HEK293 (cell line): ENCODE results near the gene DCC.

Experiments
- CTCF ChIA-PET: fragments of 350-600 bp; formaldehyde crosslinking; extraction: SDS; loops from one replicate; lab custom pipeline; 2021; ENCODE audit warnings: antibody characterized with exemption; lab: Yijun Ruan, JAX
- POLR2A ChIA-PET: fragments of 300-600 bp; formaldehyde crosslinking; extraction: SDS; loops from one replicate; lab custom pipeline; 2020; ENCODE audit warnings: antibody characterized with exemption, inconsistent platforms; lab: Yijun Ruan, JAX
- H3K27ac ChIP-seq: fragments of 200-500 bp; sonication (Bioruptor generic); 2 replicates; pipeline ENCODE4 v1.5.1; 2014; ENCODE audit warnings: low read depth, low read length, control low read depth, inconsistent platforms; ENCODE audit errors: extremely low read depth
- H3K36me3 ChIP-seq, 2 experiments: fragments of 200-500 bp in 1 of 2; sonication (Bioruptor generic) in 1 of 2; 1 replicate in 1 of 2; 2 replicates in 1 of 2; pipeline ENCODE4 v1.5.1; 2014 to 2017; ENCODE audit warnings: inconsistent platforms in 2 of 2, low read length in 2 of 2; ENCODE audit not compliant: control insufficient read depth in 2 of 2, insufficient read depth in 1 of 2
- H3K4me1 ChIP-seq: fragments of 200-500 bp; sonication (Bioruptor generic); 2 replicates; pipeline ENCODE4 v1.5.1; 2014; ENCODE audit warnings: mild to moderate bottlenecking, low read length, inconsistent platforms; ENCODE audit not compliant: control insufficient read depth, insufficient read depth
- H3K4me3 ChIP-seq: 2 replicates; pipeline ENCODE4 v1.5.1; 2011; ENCODE audit warnings: low read depth, mild to moderate bottlenecking, control low read depth, low read length, moderate library complexity
- H3K9me3 ChIP-seq: fragments of 200-500 bp; sonication (Bioruptor generic); 2 replicates; pipeline ENCODE4 v1.5.1; 2014; ENCODE audit warnings: low read depth, low read length, inconsistent platforms; ENCODE audit not compliant: control insufficient read depth, insufficient read depth
- GLIS1 ChIP-seq: fragments of 450-650 bp; formaldehyde crosslinking; IDR thresholded peaks from 2 replicates; pipeline ENCODE4 v1.5.1; 2016; ENCODE audit warnings: missing biosample characterization, missing genetic modification characterization
- HOXC10 ChIP-seq: sonication (generic); formaldehyde crosslinking; IDR thresholded peaks from 2 replicates; pipeline ENCODE4 v1.8.1; 2023; ENCODE audit warnings: mild to moderate bottlenecking, missing genetic modification reagents
- IKZF3 ChIP-seq: fragments of 450-650 bp; IDR thresholded peaks from 2 replicates; pipeline ENCODE4 v1.5.0; 2018; ENCODE audit warnings: missing biosample characterization, mild to moderate bottlenecking, missing genetic modification characterization, moderate library complexity
- PRDM2 ChIP-seq: fragments of 450-650 bp; formaldehyde crosslinking; IDR thresholded peaks from 2 replicates; pipeline ENCODE4 v1.5.1; 2016; ENCODE audit warnings: missing biosample characterization, missing genetic modification characterization, borderline replicate concordance
- ZBTB48 ChIP-seq: fragments of 450-650 bp; formaldehyde crosslinking; IDR thresholded peaks from 2 replicates; pipeline ENCODE4 v1.5.1; 2016; ENCODE audit warnings: missing biosample characterization, missing genetic modification characterization
- ZFP37 ChIP-seq: fragments of 450-650 bp; formaldehyde crosslinking; IDR thresholded peaks from 2 replicates; pipeline ENCODE4 v1.5.1; 2016; ENCODE audit warnings: missing biosample characterization, missing genetic modification characterization
- ZNF138 ChIP-seq: fragments of 450-650 bp; formaldehyde crosslinking; IDR thresholded peaks from 2 replicates; pipeline ENCODE4 v1.5.1; 2016; ENCODE audit warnings: missing biosample characterization, missing genetic modification characterization, borderline replicate concordance
- ZNF280C ChIP-seq: fragments of 450-650 bp; formaldehyde crosslinking; IDR thresholded peaks from 2 replicates; pipeline ENCODE4 v1.5.1; 2016; ENCODE audit warnings: missing biosample characterization, missing genetic modification characterization
- ZNF354C ChIP-seq: fragments of 450-650 bp; formaldehyde crosslinking; IDR thresholded peaks from 2 replicates; pipeline ENCODE4 v1.5.1; 2016; ENCODE audit warnings: missing biosample characterization, missing genetic modification characterization, low read depth, borderline replicate concordance
- ZNF362 ChIP-seq: fragments of 450-650 bp; formaldehyde crosslinking; IDR thresholded peaks from 2 replicates; pipeline ENCODE4 v1.5.1; 2016; ENCODE audit warnings: missing biosample characterization, missing genetic modification characterization
- ZNF398 ChIP-seq: fragments of 450-650 bp; formaldehyde crosslinking; IDR thresholded peaks from 2 replicates; pipeline ENCODE4 v1.5.1; 2017; ENCODE audit warnings: missing biosample characterization, missing genetic modification characterization
- ZNF510 ChIP-seq: fragments of 450-650 bp; formaldehyde crosslinking; IDR thresholded peaks from 2 replicates; pipeline ENCODE4 v1.5.1; 2018; ENCODE audit warnings: mild to moderate bottlenecking, missing genetic modification characterization, missing biosample characterization; ENCODE audit not compliant: insufficient replicate concordance
- ZNF626 ChIP-seq: fragments of 450-650 bp; sonication (Bioruptor Pico); formaldehyde crosslinking; IDR thresholded peaks from 2 replicates; pipeline ENCODE4 v1.5.1; 2018; ENCODE audit warnings: missing biosample characterization, missing genetic modification characterization, inconsistent platforms
- ZNF645 ChIP-seq: fragments of 450-650 bp; formaldehyde crosslinking; IDR thresholded peaks from 2 replicates; pipeline ENCODE4; 2016; ENCODE audit warnings: missing biosample characterization, missing genetic modification characterization
- ZNF660 ChIP-seq: fragments of 450-650 bp; IDR thresholded peaks from 2 replicates; pipeline ENCODE4 v1.5.1; 2018; ENCODE audit warnings: missing biosample characterization, mild to moderate bottlenecking, missing genetic modification characterization
- ZNF837 ChIP-seq: fragments of 450-650 bp; formaldehyde crosslinking; IDR thresholded peaks from 2 replicates; pipeline ENCODE4 v1.5.1; 2016; ENCODE audit warnings: missing biosample characterization, missing genetic modification characterization

Gene DCC

GRCh38 chr18:52451851-52452250 is 111.9 kb downstream of the DCC start:
- Histone ChIP-seq H3K36me3 (no peaks in the 10 kb centered on the region), H3K27ac (no peak overlapping the region), H3K9me3 (no peaks in the 10 kb centered on the region), H3K4me3 (no peak overlapping the region), H3K4me1 (no peaks in the 10 kb centered on the region)
- CTCF ChIA-PET = interaction anchor here (0.6 kb wide), 2 partner anchors 623 to 1666 kb away, joined by 3 to 5 read pairs; no protein-coding TSS in a partner anchor
- TF ChIP-seq GLIS1 (tag by site-specific recombination) (no peak), ZBTB48 (tag by site-specific recombination) (no peak), ZNF398 (no peak), IKZF3 (no peak), ZNF660 (tag by site-specific recombination) (no peak), HOXC10 (CRISPR knock-in tag) (no peak), ZNF626 (tag by site-specific recombination) (no peak), ZNF837 (tag by site-specific recombination) (no peak), ZNF354C (tag by site-specific recombination) (no peak), ZNF510 (tag by site-specific recombination) (no peak), ZNF138 (no peak), ZFP37 (tag by site-specific recombination) (no peak), ZNF645 (no peak), ZNF280C (tag by site-specific recombination) (no peak), PRDM2 (tag by site-specific recombination) (no peak), ZNF362 (tag by site-specific recombination) (no peak)
- POLR2A ChIA-PET = no interaction called here
